Trophoblast cell (in vitro differentiated cells and primary cell): Measurements from ENCODE around the gene SLC13A1.

Experiments used
- DNase-seq, 2 donors: peaks; one replicate each; pipeline ENCODE4 v3.0.0-alpha.2; 2016
- H2AFZ ChIP-seq: 2 replicates; pipeline ENCODE4 v1.6.1; 2013; ENCODE audit warnings: low read length, moderate library complexity, mild to moderate bottlenecking; ENCODE audit not compliant: insufficient read depth, poor library complexity
- H2AK5ac ChIP-seq: 2 replicates; pipeline ENCODE4 v1.6.1; 2013; ENCODE audit warnings: mild to moderate bottlenecking, low read length
- H2BK120ac ChIP-seq: 2 replicates; pipeline ENCODE4 v1.6.1; 2013; ENCODE audit warnings: low read length, mild to moderate bottlenecking, moderate library complexity; ENCODE audit not compliant: insufficient read depth, poor library complexity
- H2BK12ac ChIP-seq: 2 replicates; pipeline ENCODE4 v1.6.1; 2013; ENCODE audit warnings: mild to moderate bottlenecking, low read length, moderate library complexity
- H2BK5ac ChIP-seq: 2 replicates; pipeline ENCODE4 v1.6.1; 2013; ENCODE audit warnings: low read length, low read depth, moderate library complexity, mild to moderate bottlenecking; ENCODE audit not compliant: poor library complexity
- H3K14ac ChIP-seq: 2 replicates; pipeline ENCODE4 v1.6.1; 2013; ENCODE audit warnings: mild to moderate bottlenecking, low read length
- H3K18ac ChIP-seq: 2 replicates; pipeline ENCODE4 v1.6.1; 2013; ENCODE audit warnings: mild to moderate bottlenecking, low read length
- H3K23ac ChIP-seq: 2 replicates; pipeline ENCODE4 v1.6.1; 2013; ENCODE audit warnings: low read length
- H3K27ac ChIP-seq: 2 replicates; pipeline ENCODE4 v1.5.1; 2013; ENCODE audit warnings: low read depth, mild to moderate bottlenecking, inconsistent platforms, low read length, moderate library complexity
- H3K27me3 ChIP-seq: 2 replicates; pipeline ENCODE4 v1.6.1; 2013; ENCODE audit warnings: inconsistent platforms, mild to moderate bottlenecking, low read length, moderate library complexity; ENCODE audit not compliant: insufficient read depth
- H3K36me3 ChIP-seq, 2 experiments: 1 replicate in 1 of 2; 2 replicates in 1 of 2; pipeline ENCODE4 v1.6.1; 2013; ENCODE audit warnings: low read length in 2 of 2, mild to moderate bottlenecking in 2 of 2, moderate library complexity in 1 of 2; ENCODE audit not compliant: insufficient read depth in 2 of 2, control insufficient read depth in 1 of 2
- H3K4ac ChIP-seq: 2 replicates; pipeline ENCODE4 v1.6.1; 2013; ENCODE audit warnings: low read depth, mild to moderate bottlenecking, low read length, moderate library complexity
- H3K4me1 ChIP-seq, 2 experiments: 1 replicate in 1 of 2; 2 replicates in 1 of 2; pipeline ENCODE4 v1.6.1; 2013; ENCODE audit warnings: low read length in 2 of 2, mild to moderate bottlenecking in 2 of 2, moderate library complexity in 1 of 2; ENCODE audit not compliant: insufficient read depth in 2 of 2, control insufficient read depth in 1 of 2
- H3K4me2 ChIP-seq: 2 replicates; pipeline ENCODE4 v1.6.1; 2013; ENCODE audit warnings: inconsistent platforms, mild to moderate bottlenecking, low read length, moderate library complexity
- H3K4me3 ChIP-seq: 2 replicates; pipeline ENCODE4 v1.5.1; 2013; ENCODE audit warnings: mild to moderate bottlenecking, low read depth, low read length, inconsistent platforms
- H3K79me1 ChIP-seq: one replicate; pipeline ENCODE4 v1.6.1; 2013; ENCODE audit warnings: low read length
- H3K79me2 ChIP-seq: 2 replicates; pipeline ENCODE4 v1.6.1; 2013; ENCODE audit warnings: low read length, mild to moderate bottlenecking; ENCODE audit not compliant: control insufficient read depth, insufficient read depth, poor library complexity
- H3K9ac ChIP-seq: 2 replicates; pipeline ENCODE4 v1.6.1; 2013; ENCODE audit warnings: mild to moderate bottlenecking, low read length
- H3K9me3 ChIP-seq: 2 replicates; pipeline ENCODE4 v1.6.1; 2013; ENCODE audit warnings: low read depth, mild to moderate bottlenecking, control low read depth, inconsistent platforms, low read length; ENCODE audit not compliant: insufficient read depth
- H4K12ac ChIP-seq: 2 replicates; pipeline ENCODE4 v1.6.1; 2013; ENCODE audit warnings: low read depth, mild to moderate bottlenecking, low read length, moderate library complexity
- H4K8ac ChIP-seq: 2 replicates; pipeline ENCODE4 v1.6.1; 2013; ENCODE audit warnings: low read depth, mild to moderate bottlenecking, low read length, moderate library complexity
- H4K91ac ChIP-seq: one replicate; pipeline ENCODE4 v1.6.1; 2013; ENCODE audit warnings: low read depth, mild to moderate bottlenecking, low read length, moderate library complexity
- WGBS: extraction: QIAGEN DNeasy Blood & Tissue Kit; methylation state at CpG from one replicate; pipeline ENCODE4 v1.1.7; 2013; ENCODE audit warnings: missing lambda C conversion rate; ENCODE audit not compliant: insufficient read length, insufficient coverage; ENCODE audit errors: extremely low coverage; 5-methylcytosine and 5-hydroxymethylcytosine counted together

Gene SLC13A1

GRCh38 chr7:123185756-123186155, 14.0 kb downstream of the SLC13A1 start:
- Histone ChIP-seq H3K9ac (no peak overlapping the region), H3K4me3 (no peak overlapping the region), H3K4me2 (no peak overlapping the region), H3K79me1 (peaks cover 8% of the 10 kb centered on the region), H4K12ac (no peak overlapping the region), H4K91ac (no peak overlapping the region), H3K27me3 (no peaks in the 10 kb centered on the region), H2BK12ac (no peak overlapping the region), H3K23ac (no peak overlapping the region), H3K9me3 (no peaks in the 10 kb centered on the region), H3K4me1 (peaks cover 2 to 8% of the 10 kb centered on the region in 2 experiments), H2AK5ac (no peak overlapping the region), H3K14ac (no peak overlapping the region), H3K27ac (no peak overlapping the region), H3K18ac (no peak overlapping the region), H3K79me2 (no peaks in the 10 kb centered on the region), H3K4ac (no peak overlapping the region), H2BK5ac (no peak overlapping the region), H2BK120ac (no peak overlapping the region), H3K36me3 (no peaks in the 10 kb centered on the region), H2AFZ (no peak overlapping the region), H4K8ac (no peak overlapping the region)
- DNase-seq = no peak
- WGBS = no CpG with 5 or more reads among the region's 3 CpGs

GRCh38 chr7:123184271-123184670, 15.5 kb downstream of the SLC13A1 start:
- Histone ChIP-seq H3K9me3 (no peaks in the 10 kb centered on the region), H2AK5ac (no peak overlapping the region), H4K12ac (no peak overlapping the region), H2BK120ac (no peak overlapping the region), H3K23ac (no peak overlapping the region), H3K4me3 (no peak overlapping the region), H3K14ac (no peak overlapping the region), H3K4me2 (no peak overlapping the region), H2BK5ac (no peak overlapping the region), H3K36me3 (no peaks in the 10 kb centered on the region), H3K4me1 (peaks cover 2 to 8% of the 10 kb centered on the region in 2 experiments), H3K79me2 (no peaks in the 10 kb centered on the region), H3K27ac (peak overlapping the region; percentile 19), H3K27me3 (no peaks in the 10 kb centered on the region), H3K4ac (no peak overlapping the region), H2BK12ac (no peak overlapping the region), H3K9ac (no peak overlapping the region), H4K8ac (no peak overlapping the region), H3K18ac (no peak overlapping the region), H4K91ac (no peak overlapping the region), H2AFZ (no peak overlapping the region), H3K79me1 (peaks cover 8% of the 10 kb centered on the region)
- DNase-seq = no peak

- H4K12ac ChIP-seq = no peak overlapping the region
- H3K4ac ChIP-seq = no peak overlapping the region
- WGBS = no CpG with 5 or more reads among the region's 2 CpGs
- no peaks in the 10 kb centered on the region for H3K9me3 ChIP-seq
- H4K91ac ChIP-seq = no peak overlapping the region
- no peak overlapping the region for H3K14ac ChIP-seq
- no peak overlapping the region for H2BK5ac ChIP-seq
- H3K79me2 ChIP-seq = no peaks in the 10 kb centered on the region
- peak overlapping the region; percentile 42 for H3K27ac ChIP-seq
- DNase-seq = no peak
- H3K23ac ChIP-seq = no peak overlapping the region
- H3K4me1 ChIP-seq = peaks cover 2 to 8% of the 10 kb centered on the region in 2 experiments
- no peak overlapping the region for H3K4me3 ChIP-seq
- H2AFZ ChIP-seq = no peak overlapping the region
- no peak overlapping the region for H3K4me2 ChIP-seq
- H3K79me1 ChIP-seq = peaks cover 8% of the 10 kb centered on the region
- H2AK5ac ChIP-seq = no peak overlapping the region
- no peak overlapping the region for H4K8ac ChIP-seq
- H3K27me3 ChIP-seq = no peaks in the 10 kb centered on the region
- no peak overlapping the region for H3K18ac ChIP-seq
- no peak overlapping the region for H3K9ac ChIP-seq
- no peaks in the 10 kb centered on the region for H3K36me3 ChIP-seq
- H2BK120ac ChIP-seq = peak overlapping the region; percentile 75
- H2BK12ac ChIP-seq = peak overlapping the region; percentile 61
Measured at GRCh38 chr7:123183431-123183830, 16.3 kb downstream of the SLC13A1 start.

GRCh38 chr7:123177442-123177841, 22.3 kb downstream of the SLC13A1 start:
- Histone ChIP-seq H3K4me3 (no peak overlapping the region), H2AK5ac (no peak overlapping the region), H3K27ac (no peak overlapping the region), H3K14ac (no peak overlapping the region), H3K4ac (no peak overlapping the region), H3K9me3 (no peaks in the 10 kb centered on the region), H2BK5ac (no peak overlapping the region), H2BK120ac (no peak overlapping the region), H3K23ac (no peak overlapping the region), H2AFZ (no peak overlapping the region), H3K27me3 (no peaks in the 10 kb centered on the region), H3K9ac (no peak overlapping the region), H3K4me1 (peaks cover 2 to 5% of the 10 kb centered on the region in 2 experiments), H4K12ac (no peak overlapping the region), H3K36me3 (no peaks in the 10 kb centered on the region), H3K79me2 (no peaks in the 10 kb centered on the region), H2BK12ac (no peak overlapping the region), H4K8ac (no peak overlapping the region), H3K4me2 (no peak overlapping the region), H4K91ac (no peak overlapping the region), H3K79me1 (peaks cover 5% of the 10 kb centered on the region), H3K18ac (no peak overlapping the region)
- no peak for DNase-seq
